Caco-2 (cell line): ENCODE data around the gene NDFIP2. TPM values are rescaled to one million over a fixed set of nuclear protein-coding genes. Genes with fewer than 3 reads are reported as not detected.

Source experiments
- BruUV-seq: library from RNA; stranded (reverse); fragments of 400-500 nt; replicated peaks from 2 replicates; lab custom pipeline; 2021; lab: Mats Ljungman, UMichigan
- CTCF ChIA-PET: fragments of 300-600 bp; sonication (Branson Sonifier 250); formaldehyde crosslinking; loops from one replicate; lab custom pipeline; 2022; ENCODE audit warnings: antibody characterized with exemption; lab: Charles Lee
- POLR2A ChIA-PET: fragments of 300-600 bp; sonication (Branson Sonifier 250); formaldehyde crosslinking; loops from one replicate; lab custom pipeline; 2022; ENCODE audit warnings: antibody characterized with exemption; lab: Charles Lee
- DNase-seq, 2 experiments: peaks; one replicate each; pipeline versions ENCODE4 v3.0.0 to v3.0.0-alpha.2; 2020 to 2022
- H3K27me3 ChIP-seq: replicated peaks from 2 replicates; pipeline ENCODE4 v1.6.0; 2011; ENCODE audit warnings: low read length; ENCODE audit not compliant: control insufficient read depth, insufficient read depth
- H3K36me3 ChIP-seq: 2 replicates; pipeline ENCODE4 v1.5.1; 2011; ENCODE audit warnings: low read length; ENCODE audit not compliant: control insufficient read depth, insufficient read depth
- H3K4me1 ChIP-seq: fragments of 250-450 bp; sonication (Bioruptor Pico); 2 replicates; pipeline ENCODE4 v1.5.1; 2020; ENCODE audit warnings: mild to moderate bottlenecking
- H3K4me3 ChIP-seq: 2 replicates; pipeline ENCODE4 v1.5.1; 2011; ENCODE audit warnings: low read depth, mild to moderate bottlenecking, control low read depth, low read length
- H3K9me3 ChIP-seq: fragments of 250-450 bp; sonication (Bioruptor Pico); 2 replicates; pipeline ENCODE4 v1.5.1; 2020; ENCODE audit warnings: mild to moderate bottlenecking, moderate library complexity
- H3K27ac Mint-ChIP-seq: one replicate; pipeline ENCODE4 v1.8.0; 2022; ENCODE audit warnings: mixed read lengths; ENCODE audit not compliant: unreplicated experiment
- H3K27me3 Mint-ChIP-seq: one replicate; pipeline ENCODE4 v1.8.0; 2022; ENCODE audit warnings: mixed read lengths; ENCODE audit not compliant: insufficient read depth, unreplicated experiment
- H3K36me3 Mint-ChIP-seq: one replicate; pipeline ENCODE4 v1.8.0; 2022; ENCODE audit warnings: mild to moderate bottlenecking, mixed read lengths; ENCODE audit not compliant: insufficient read depth, unreplicated experiment
- H3K4me1 Mint-ChIP-seq: one replicate; pipeline ENCODE4 v1.8.0; 2022; ENCODE audit warnings: low read depth, mixed read lengths; ENCODE audit not compliant: unreplicated experiment
- H3K4me3 Mint-ChIP-seq: one replicate; pipeline ENCODE4 v1.8.0; 2022; ENCODE audit warnings: mild to moderate bottlenecking, moderate library complexity, mixed read lengths; ENCODE audit not compliant: unreplicated experiment
- H3K9me3 Mint-ChIP-seq: one replicate; pipeline ENCODE4 v1.8.0; 2022; ENCODE audit warnings: mixed read lengths; ENCODE audit not compliant: unreplicated experiment
- intact Hi-C: fragments of 100-400 bp; cut with micrococcal nuclease; formaldehyde crosslinking; loops from one replicate; pipeline ENCODE4 v1.10.0; 2022; ENCODE audit not compliant: unreplicated experiment
- total RNA-seq: library from RNA; stranded (reverse); gene quantifications from 2 replicates; pipeline ENCODE4 v1.2.3, GENCODE V29; 2022
- TF ChIP-seq, protein P1 (sequence below), 2 experiments: fragments of 200-600 bp in 1 of 2; IDR thresholded peaks; 1 replicate in 1 of 2; 2 replicates in 1 of 2; pipeline versions ENCODE4 v1.5.1 to v1.8.0; 2011 to 2022; ENCODE audit warnings: antibody characterized with exemption in 1 of 2, control low read depth in 1 of 2, inconsistent platforms in 1 of 2, low read depth in 1 of 2, low read length in 1 of 2, mild to moderate bottlenecking in 1 of 2, moderate library complexity in 1 of 2; ENCODE audit not compliant: insufficient read depth in 1 of 2, severe bottlenecking in 1 of 2, unreplicated experiment in 1 of 2

NDFIP2 gene
- total RNA-seq, 1 experiment from 2014 or later, result 61.2 TPM

- no peak for DNase-seq
- Histone ChIP-seq H3K9me3 (no peaks in the 10 kb centered on the region), H3K36me3 (no peaks in the 10 kb centered on the region), H3K4me1 (peaks cover 6% of the 10 kb centered on the region; the same call in 1 of the 2 replicates), H3K4me3 (no peak overlapping the region), H3K27me3 (no peaks in the 10 kb centered on the region)
- Mint-ChIP-seq H3K9me3 (no peaks in the 10 kb centered on the region), H3K27ac (no peak overlapping the region), H3K4me3 (no peak overlapping the region), H3K4me1 (no peaks in the 10 kb centered on the region), H3K27me3 (no peaks in the 10 kb centered on the region), H3K36me3 (no peaks in the 10 kb centered on the region)
- ChIA-PET POLR2A (no interaction called here), CTCF (no interaction called here)
- TF ChIP-seq, protein P1, sequence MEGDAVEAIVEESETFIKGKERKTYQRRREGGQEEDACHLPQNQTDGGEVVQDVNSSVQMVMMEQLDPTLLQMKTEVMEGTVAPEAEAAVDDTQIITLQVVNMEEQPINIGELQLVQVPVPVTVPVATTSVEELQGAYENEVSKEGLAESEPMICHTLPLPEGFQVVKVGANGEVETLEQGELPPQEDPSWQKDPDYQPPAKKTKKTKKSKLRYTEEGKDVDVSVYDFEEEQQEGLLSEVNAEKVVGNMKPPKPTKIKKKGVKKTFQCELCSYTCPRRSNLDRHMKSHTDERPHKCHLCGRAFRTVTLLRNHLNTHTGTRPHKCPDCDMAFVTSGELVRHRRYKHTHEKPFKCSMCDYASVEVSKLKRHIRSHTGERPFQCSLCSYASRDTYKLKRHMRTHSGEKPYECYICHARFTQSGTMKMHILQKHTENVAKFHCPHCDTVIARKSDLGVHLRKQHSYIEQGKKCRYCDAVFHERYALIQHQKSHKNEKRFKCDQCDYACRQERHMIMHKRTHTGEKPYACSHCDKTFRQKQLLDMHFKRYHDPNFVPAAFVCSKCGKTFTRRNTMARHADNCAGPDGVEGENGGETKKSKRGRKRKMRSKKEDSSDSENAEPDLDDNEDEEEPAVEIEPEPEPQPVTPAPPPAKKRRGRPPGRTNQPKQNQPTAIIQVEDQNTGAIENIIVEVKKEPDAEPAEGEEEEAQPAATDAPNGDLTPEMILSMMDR (IDR thresholded peaks at IDR 0.05; ENCODE audit: insufficient read depth in 1 of 2, low read depth in 1 of 2, low read length in 1 of 2, severe bottlenecking in 1 of 2, unreplicated experiment in 1 of 2), result no peak
- intact Hi-C loops, result no loop called here
- BruUV-seq, result no TSS peak
These were observed 32.5 kb upstream of the NDFIP2 start for GRCh38 chr13:79448413-79448812.

- TF ChIP-seq, protein P1 (IDR thresholded peaks at IDR 0.05; ENCODE audit: insufficient read depth in 1 of 2, low read depth in 1 of 2, low read length in 1 of 2, severe bottlenecking in 1 of 2, unreplicated experiment in 1 of 2), result no peak
- no peaks in the 10 kb centered on the region for H3K36me3 Mint-ChIP-seq
- H3K9me3 Mint-ChIP-seq, result no peaks in the 10 kb centered on the region
- Histone ChIP-seq H3K4me3 (no peak overlapping the region), H3K27me3 (no peaks in the 10 kb centered on the region), H3K36me3 (no peaks in the 10 kb centered on the region), H3K4me1 (peaks cover 12% of the 10 kb centered on the region), H3K9me3 (no peaks in the 10 kb centered on the region)
- no peak for DNase-seq
- H3K4me1 Mint-ChIP-seq, result peaks cover 6% of the 10 kb centered on the region
- no TSS peak for BruUV-seq
- H3K27ac Mint-ChIP-seq, result no peak overlapping the region
- intact Hi-C loops, result no loop called here
- H3K4me3 Mint-ChIP-seq, result no peak overlapping the region
- POLR2A ChIA-PET, result no interaction called here
- CTCF ChIA-PET, result no interaction called here
- H3K27me3 Mint-ChIP-seq, result no peaks in the 10 kb centered on the region
These were observed 30.8 kb upstream of the NDFIP2 start for GRCh38 chr13:79450110-79450509.

DNA sequence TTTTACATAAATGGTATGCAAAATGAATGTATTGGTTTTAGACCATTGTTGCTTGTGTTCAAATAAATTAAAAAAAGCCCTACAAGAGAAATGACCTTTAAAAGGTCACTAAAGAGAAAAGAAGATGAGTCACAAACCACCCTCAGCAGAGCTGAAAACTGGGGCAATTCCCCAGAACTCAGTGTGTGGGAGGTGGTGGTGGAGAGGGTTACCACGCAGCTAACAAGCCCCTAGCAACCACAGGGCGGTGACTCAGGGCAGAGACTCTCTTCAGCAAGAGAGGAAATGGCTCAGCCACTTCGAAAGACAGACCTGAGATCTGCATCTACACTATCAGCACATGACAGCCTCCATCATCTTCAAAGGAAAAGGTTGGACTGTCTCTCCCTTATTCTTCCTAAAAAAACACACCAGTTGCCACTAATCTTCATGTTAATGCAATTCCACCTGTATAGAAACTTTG, 29.4 kb upstream of the NDFIP2 start:
- ChIA-PET POLR2A (interaction anchor here (0.5 kb wide), 1 partner anchor 29 kb away, joined by 12 read pairs; the partner anchor contains the start of gene NDFIP2), CTCF (interaction anchor here (1.0 kb wide), 1 partner anchor 27 kb away, joined by 5 read pairs; no protein-coding TSS in a partner anchor)
- peak in 1 of 2 experiments; percentile 8 for DNase-seq
- Mint-ChIP-seq H3K27me3 (no peaks in the 10 kb centered on the region), H3K9me3 (no peaks in the 10 kb centered on the region), H3K4me1 (peaks cover 12% of the 10 kb centered on the region), H3K4me3 (no peak overlapping the region), H3K27ac (no peak overlapping the region), H3K36me3 (no peaks in the 10 kb centered on the region)
- TF ChIP-seq, protein P1 (IDR thresholded peaks at IDR 0.05; ENCODE audit: insufficient read depth in 1 of 2, low read depth in 1 of 2, low read length in 1 of 2, severe bottlenecking in 1 of 2, unreplicated experiment in 1 of 2), result no peak
- Histone ChIP-seq H3K36me3 (no peaks in the 10 kb centered on the region), H3K4me1 (peaks cover 21% of the 10 kb centered on the region), H3K9me3 (no peaks in the 10 kb centered on the region), H3K27me3 (no peaks in the 10 kb centered on the region), H3K4me3 (no peak overlapping the region)
- intact Hi-C loops, result no loop called here
- no TSS peak for BruUV-seq
